ENCODE measurements around the gene KCNIP1.

KCNIP1 gene

DNA sequence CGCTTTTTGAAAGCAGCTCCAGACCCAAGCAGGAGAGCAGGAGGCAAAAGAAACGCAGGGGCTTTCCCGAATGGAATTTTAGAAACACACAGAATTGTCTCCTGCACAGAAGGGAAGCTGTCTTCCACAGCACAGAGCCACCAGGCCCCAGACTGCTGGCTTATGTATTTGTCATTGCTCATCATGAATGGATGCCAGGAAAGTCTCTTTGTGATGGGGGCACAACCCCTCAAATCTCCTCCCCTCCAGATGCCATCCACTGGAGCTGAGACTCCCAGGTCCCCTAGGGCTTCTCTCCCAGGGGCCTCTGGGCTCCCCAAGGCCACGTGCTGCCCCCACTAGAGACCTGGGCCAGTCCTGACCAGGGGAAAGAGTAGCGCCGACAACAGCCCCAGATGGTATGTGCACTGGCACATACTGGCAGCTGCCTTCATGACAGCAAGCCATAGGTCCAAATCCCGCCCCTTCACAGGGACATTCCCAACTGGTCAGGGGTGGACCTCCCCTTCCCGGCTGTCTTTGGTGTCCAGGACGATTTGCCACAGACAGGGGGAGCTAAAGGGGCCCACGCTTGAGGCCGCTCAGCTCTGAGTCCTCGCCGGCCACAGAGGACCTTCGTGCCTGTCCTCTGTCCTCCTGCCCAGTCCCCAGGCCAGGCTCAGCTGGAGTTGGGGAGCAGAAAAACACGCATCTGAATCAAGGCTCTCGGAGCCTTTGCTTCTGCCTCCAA, 127.8 kb downstream of the KCNIP1 start:
- Mint-ChIP-seq H3K4me1 (peaks cover 13% of the 10 kb centered on the region), H3K27ac (no peak overlapping the region), H3K27me3 (peaks cover 9% of the 10 kb centered on the region), H3K4me3 (no peak overlapping the region), H3K9me3 (no peaks in the 10 kb centered on the region), H3K36me3 (ENCODE audit: low read depth) (no peaks in the 10 kb centered on the region)
- ATAC-seq (no peak), DNase-seq (no peak)

DNA sequence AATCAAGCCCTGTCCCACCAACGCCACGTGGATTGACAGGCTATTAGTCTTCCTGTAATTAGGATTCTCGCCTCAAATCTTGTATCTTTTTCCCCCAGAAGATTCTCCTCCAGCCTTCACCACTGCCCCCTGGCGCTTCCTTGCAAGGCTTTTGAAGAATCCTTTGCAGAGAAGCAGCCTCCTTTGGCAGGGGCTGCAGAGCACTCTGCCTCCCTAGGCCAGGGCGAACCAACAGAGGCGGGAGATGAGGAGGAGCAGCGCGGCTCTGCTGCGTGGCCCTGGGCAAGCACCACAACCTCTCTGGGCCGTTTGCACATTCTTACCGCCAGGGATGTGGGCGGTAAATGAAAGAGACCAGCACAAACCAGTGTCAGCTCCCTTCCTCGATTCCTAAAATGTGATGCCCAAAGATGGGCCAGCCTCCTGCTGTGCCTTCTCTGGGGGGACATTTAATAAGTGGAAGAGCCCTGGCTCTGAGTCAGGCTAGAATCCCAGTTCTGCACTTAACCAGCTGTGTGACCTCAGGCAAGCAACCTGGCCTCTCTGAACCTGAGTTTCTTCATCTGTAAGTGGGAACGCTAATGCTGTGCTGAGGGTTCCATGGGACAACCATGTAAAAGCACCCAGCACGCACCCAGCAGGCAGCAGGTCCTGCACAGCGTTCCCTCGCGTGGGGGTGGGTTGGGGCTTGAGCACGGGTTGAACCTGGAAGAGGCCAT, 128.6 kb downstream of the KCNIP1 start:
- ATAC-seq (no peak), DNase-seq (no peak)
- Mint-ChIP-seq H3K9me3 (no peaks in the 10 kb centered on the region), H3K27me3 (peaks cover 9% of the 10 kb centered on the region), H3K27ac (no peak overlapping the region), H3K4me3 (no peak overlapping the region), H3K4me1 (peaks cover 13% of the 10 kb centered on the region), H3K36me3 (ENCODE audit: low read depth) (no peaks in the 10 kb centered on the region)

DNA sequence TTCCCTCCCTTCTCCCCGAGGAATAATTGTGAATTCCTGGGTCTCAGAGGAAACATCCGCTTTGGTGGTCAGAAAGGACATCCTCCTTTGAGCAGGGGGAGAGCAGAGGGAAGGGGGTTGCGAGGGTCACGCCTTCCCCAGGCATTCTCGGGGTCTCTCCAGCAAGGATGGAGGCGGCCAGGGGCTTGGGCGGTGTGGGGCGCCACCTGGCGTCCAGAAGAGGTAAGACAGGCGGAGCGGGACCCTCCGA, 129.1 kb downstream of the KCNIP1 start:
- Mint-ChIP-seq H3K27me3 (peaks cover 9% of the 10 kb centered on the region), H3K36me3 (ENCODE audit: low read depth) (no peaks in the 10 kb centered on the region), H3K4me3 (peak overlapping the region; percentile 77), H3K27ac (no peak overlapping the region), H3K9me3 (no peaks in the 10 kb centered on the region), H3K4me1 (peaks cover 13% of the 10 kb centered on the region)
- peak; percentile 63 for ATAC-seq
- peak; percentile 73 for DNase-seq

DNA sequence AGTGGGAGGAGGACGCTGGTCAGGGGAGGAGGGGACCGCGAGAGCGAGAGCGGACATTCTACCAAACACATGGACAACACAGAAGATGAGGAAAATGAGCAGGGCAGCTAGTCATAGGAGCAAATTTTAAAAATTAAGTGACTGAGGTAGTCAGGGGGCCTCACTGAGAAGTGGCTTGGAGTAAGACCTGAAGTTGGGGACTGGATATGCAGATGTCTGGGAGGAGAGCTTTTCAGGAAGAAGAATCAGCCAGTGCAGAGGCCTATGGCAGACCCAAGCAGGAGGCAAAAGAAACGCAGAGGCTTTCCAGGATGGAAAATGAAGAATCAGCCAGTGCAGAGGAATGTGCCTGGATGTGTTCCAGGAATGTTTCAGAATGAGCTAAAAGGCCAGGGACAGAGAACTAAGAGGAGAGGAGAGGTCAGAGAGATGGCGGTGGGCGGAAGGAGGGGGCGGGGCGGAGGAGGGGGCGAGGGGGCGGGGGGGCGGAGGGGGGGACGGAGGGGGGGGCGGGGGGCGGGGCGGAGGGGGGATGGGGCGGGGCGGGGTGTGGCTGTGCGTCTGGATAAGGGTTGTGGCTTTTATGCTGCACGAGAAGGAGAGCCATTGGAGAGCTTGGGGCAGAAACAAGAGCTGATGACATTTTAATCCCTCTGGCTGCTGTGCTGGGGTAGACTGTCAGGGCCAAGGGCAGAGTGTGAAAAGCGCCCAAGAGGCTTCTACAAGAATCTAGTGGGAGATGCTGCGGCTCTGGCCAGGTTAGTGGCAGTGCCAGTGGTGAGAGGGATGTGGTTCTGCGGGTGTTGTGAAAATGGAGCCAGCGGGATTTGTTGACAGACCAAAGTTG, 129.6 kb downstream of the KCNIP1 start:
- H3K4me3 Mint-ChIP-seq = peak overlapping the region; percentile 77
- no peaks in the 10 kb centered on the region for H3K9me3 Mint-ChIP-seq
- peaks cover 10% of the 10 kb centered on the region for H3K27me3 Mint-ChIP-seq
- no peak for DNase-seq
- H3K27ac Mint-ChIP-seq = no peak overlapping the region
- peaks cover 13% of the 10 kb centered on the region for H3K4me1 Mint-ChIP-seq
- H3K36me3 Mint-ChIP-seq (ENCODE audit: low read depth) = no peaks in the 10 kb centered on the region
- peak; percentile 6 for ATAC-seq

DNA sequence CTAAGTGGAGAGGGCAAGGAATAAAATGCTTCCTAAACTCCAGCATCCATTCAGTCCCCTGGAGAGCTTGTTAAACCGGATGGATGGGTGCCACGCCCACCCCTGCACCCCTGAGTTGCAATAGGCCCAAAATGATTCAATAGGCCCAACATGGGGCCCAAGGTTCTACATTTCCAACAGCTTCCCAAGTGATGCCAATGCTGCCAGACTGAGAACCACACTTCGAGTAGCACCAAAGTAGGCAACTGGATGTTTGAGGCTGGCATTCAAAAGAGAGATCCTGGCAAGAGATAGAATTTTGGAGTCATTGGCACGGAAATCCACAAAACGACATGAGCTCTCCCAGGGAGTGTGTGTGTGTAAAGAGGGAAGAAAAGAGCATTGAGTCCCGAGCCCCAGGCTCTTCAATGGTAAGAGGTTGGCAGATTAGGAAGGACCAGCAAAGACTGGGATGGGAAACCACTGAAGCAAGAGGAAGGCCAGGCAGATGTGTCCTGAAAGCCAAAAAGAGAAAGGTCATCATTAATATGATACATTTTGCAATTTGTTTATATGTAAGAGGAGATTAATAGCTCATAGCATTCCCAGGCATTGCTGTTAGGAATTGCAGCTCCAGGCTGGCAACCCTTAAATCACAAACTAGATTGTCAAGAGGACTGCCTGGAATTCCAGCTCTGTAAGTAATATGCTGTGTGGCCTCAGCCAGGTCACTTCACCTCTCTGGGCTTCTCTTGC, 130.6 kb downstream of the KCNIP1 start:
- no peak overlapping the region for H3K4me3 Mint-ChIP-seq
- H3K36me3 Mint-ChIP-seq (ENCODE audit: low read depth) = no peaks in the 10 kb centered on the region
- peaks cover 13% of the 10 kb centered on the region for H3K27me3 Mint-ChIP-seq
- DNase-seq (no peak), ATAC-seq (no peak)
- peaks cover 13% of the 10 kb centered on the region for H3K4me1 Mint-ChIP-seq
- H3K27ac Mint-ChIP-seq = no peak overlapping the region
- H3K9me3 Mint-ChIP-seq = no peaks in the 10 kb centered on the region

DNA sequence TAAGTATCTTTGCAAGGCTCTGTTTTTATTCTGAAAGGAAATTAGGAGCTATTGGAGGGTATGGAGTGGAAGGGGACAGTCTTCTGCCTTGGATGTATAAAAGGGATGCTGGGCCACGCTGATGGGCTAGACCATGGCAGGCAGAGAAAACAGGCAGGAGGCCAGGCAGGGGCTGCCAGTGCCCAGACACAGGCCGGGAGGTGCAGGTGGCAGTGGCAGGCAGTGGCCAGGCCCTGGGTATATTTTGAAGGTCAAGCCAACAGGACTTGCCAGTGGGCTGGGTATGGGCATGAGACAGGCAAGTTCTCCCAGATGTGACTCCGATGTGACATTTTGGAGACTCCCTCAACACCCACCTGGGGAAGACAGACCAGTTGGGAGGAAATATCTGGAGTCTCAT, 131.9 kb downstream of the KCNIP1 start:
- H3K4me1 Mint-ChIP-seq = peaks cover 13% of the 10 kb centered on the region
- peaks cover 16% of the 10 kb centered on the region for H3K27me3 Mint-ChIP-seq
- H3K4me3 Mint-ChIP-seq = no peak overlapping the region
- no peak for ATAC-seq
- H3K27ac Mint-ChIP-seq = no peak overlapping the region
- H3K9me3 Mint-ChIP-seq = no peaks in the 10 kb centered on the region
- no peaks in the 10 kb centered on the region for H3K36me3 Mint-ChIP-seq (ENCODE audit: low read depth)
- no peak for DNase-seq

DNA sequence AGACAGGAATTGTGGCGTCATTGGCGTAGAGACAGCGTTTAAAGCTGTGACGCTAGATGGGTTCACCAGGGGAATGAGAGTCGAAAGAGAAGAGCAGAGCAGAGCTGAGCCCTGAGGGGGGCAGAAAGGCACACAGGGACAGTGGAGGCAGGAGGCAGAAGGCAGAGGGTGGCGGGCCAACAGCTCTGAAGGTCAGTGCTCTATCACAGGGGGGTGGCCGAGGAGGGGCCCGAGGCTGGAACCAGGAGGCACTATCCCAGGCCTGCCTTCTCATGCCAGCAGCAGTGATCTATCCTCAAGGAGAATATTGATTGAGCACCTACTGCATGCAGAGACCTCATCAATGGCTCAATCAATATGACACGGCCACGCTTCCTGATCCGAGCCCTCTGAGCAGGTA, 132.4 kb downstream of the KCNIP1 start:
- Mint-ChIP-seq H3K27me3 (peaks cover 16% of the 10 kb centered on the region), H3K36me3 (ENCODE audit: low read depth) (no peaks in the 10 kb centered on the region), H3K9me3 (no peaks in the 10 kb centered on the region), H3K27ac (no peak overlapping the region), H3K4me1 (peaks cover 13% of the 10 kb centered on the region), H3K4me3 (no peak overlapping the region)
- DNase-seq (no peak), ATAC-seq (no peak)

DNA sequence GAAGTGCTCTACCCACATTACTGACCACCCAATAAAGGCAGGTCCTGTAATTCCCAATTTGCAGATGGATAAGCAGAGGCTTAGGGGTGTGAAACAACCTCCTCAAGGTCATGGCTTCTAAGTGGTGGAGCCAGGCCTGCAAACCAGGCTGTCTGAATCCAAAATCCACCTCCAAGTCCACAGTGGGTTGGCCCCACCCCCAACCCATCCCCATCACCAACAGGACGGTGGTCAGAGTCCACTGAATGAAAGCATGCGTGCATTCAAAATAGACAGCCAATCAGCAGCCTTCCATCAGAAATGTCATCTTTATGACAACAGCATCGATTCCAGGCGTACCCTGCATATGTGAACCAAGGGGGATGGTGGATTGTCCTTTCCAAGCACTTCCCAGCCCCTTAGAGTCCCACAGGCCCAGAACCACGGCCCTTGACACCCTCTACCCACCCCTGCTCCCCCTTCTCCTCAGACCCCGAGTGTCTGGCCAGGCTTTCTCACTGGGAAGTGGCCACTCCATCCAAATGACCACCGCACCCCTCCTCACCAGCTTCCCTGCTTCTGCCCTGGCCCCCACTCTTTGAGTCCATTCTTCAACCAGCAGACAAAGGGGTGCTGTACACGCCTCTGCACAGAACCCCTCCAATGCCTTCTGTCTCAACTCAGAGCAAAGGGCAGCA, 133.1 kb downstream of the KCNIP1 start:
- Mint-ChIP-seq H3K4me1 (peaks cover 13% of the 10 kb centered on the region), H3K27ac (no peak overlapping the region), H3K4me3 (no peak overlapping the region), H3K9me3 (no peaks in the 10 kb centered on the region), H3K36me3 (ENCODE audit: low read depth) (no peaks in the 10 kb centered on the region), H3K27me3 (peaks cover 16% of the 10 kb centered on the region)
- no peak for DNase-seq
- no peak for ATAC-seq

DNA sequence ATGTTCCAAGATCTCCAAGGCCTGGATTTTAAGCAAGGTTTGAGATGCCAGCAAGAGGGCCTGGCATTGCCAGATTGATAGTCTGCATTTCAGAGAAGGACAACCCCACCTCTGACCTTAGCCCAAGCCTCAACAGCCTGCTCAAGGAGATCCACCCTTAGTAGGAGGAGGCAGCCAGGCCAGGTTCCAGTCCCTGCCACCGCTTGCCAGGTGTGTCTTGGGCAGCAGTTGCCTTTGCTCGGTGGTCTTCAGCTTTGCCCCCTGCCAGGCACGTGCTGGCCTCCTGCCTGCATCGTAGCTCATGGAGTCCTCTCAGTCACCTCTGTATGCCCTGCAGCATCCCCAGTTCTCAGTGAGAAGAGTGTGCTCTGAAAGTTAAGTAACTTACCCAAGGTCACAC, 134.2 kb downstream of the KCNIP1 start:
- Mint-ChIP-seq H3K27me3 (peaks cover 16% of the 10 kb centered on the region), H3K27ac (no peak overlapping the region), H3K4me1 (peaks cover 12% of the 10 kb centered on the region), H3K9me3 (no peaks in the 10 kb centered on the region), H3K36me3 (ENCODE audit: low read depth) (no peaks in the 10 kb centered on the region), H3K4me3 (no peak overlapping the region)
- DNase-seq = no peak
- ATAC-seq = no peak

DNA sequence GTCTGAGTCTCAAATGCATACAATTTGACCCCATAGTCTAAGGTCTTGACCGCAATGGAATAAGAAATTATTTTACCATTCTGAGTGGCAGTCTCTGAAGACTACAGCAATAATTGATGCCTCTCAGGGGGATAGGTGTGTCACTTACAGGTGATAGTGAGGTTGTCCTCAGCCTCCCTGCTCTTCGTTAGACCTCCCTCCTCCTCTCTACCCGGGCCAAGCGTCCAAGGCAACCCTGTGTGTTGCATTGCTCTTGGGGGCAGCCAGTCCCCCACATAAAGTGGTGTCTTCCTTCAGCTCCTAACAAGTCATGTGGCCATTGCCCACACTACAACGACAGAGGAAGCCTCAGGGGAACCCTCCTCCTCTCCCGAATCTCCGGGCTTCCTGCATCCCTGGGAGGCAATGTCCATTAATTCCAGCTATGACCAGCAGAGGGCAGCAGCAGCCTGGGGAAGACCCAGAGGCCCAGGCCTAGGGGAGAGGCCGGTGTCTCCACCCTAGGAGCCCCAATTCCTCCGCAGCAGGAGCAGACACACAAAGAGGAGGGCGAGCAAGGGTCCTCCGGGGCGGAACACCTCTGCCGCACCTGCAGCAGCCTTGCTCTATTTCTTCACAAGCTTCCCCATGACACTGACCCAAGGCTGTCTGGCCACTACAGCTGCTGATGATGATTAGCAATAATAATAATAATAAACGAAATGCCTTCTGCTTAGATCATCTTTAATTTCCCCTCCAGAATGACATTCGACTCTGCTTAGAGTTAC, 134.8 kb downstream of the KCNIP1 start:
- H3K4me3 Mint-ChIP-seq = no peak overlapping the region
- peaks cover 7% of the 10 kb centered on the region for H3K4me1 Mint-ChIP-seq
- no peaks in the 10 kb centered on the region for H3K9me3 Mint-ChIP-seq
- H3K36me3 Mint-ChIP-seq (ENCODE audit: low read depth) = no peaks in the 10 kb centered on the region
- peaks cover 15% of the 10 kb centered on the region for H3K27me3 Mint-ChIP-seq
- DNase-seq (peak; percentile 79), ATAC-seq (peak; percentile 73)
- no peak overlapping the region for H3K27ac Mint-ChIP-seq

DNA sequence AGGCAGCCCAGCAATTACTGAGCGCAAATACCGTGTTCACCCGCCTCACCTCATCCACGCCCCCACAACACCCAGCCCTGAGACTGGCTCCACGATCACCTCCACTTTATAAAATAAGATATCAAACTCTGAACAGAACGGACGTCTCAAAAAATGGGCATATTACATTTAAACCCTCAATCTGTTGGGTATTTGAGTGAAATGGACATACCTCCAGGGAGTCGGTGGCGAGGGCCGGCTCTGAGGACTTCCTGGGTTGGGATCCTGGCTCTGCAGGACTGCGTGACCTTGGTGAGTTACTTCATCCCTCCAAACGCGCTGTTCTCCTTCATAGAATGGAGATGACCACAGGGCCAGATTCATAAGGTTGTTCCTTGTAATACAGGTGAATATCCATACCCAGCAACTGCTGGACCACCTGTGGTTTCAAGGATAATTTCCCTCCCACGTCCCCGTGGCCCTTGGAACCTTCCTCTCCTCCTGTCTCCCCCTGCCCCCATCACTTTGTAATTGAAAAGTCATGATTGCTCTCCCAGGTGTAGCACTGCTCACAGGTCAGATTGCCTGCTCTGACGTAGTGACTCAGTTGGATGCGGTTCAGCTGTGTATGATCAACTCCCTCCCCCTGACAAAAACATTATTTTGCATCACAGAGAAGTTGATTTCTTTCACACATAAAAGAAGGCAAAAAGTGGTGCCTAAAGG, 135.6 kb downstream of the KCNIP1 start:
- Mint-ChIP-seq H3K4me1 (peaks cover 2% of the 10 kb centered on the region), H3K27ac (no peak overlapping the region), H3K36me3 (ENCODE audit: low read depth) (no peaks in the 10 kb centered on the region), H3K27me3 (peaks cover 17% of the 10 kb centered on the region), H3K4me3 (no peak overlapping the region), H3K9me3 (no peaks in the 10 kb centered on the region)
- ATAC-seq = no peak
- no peak for DNase-seq

DNA sequence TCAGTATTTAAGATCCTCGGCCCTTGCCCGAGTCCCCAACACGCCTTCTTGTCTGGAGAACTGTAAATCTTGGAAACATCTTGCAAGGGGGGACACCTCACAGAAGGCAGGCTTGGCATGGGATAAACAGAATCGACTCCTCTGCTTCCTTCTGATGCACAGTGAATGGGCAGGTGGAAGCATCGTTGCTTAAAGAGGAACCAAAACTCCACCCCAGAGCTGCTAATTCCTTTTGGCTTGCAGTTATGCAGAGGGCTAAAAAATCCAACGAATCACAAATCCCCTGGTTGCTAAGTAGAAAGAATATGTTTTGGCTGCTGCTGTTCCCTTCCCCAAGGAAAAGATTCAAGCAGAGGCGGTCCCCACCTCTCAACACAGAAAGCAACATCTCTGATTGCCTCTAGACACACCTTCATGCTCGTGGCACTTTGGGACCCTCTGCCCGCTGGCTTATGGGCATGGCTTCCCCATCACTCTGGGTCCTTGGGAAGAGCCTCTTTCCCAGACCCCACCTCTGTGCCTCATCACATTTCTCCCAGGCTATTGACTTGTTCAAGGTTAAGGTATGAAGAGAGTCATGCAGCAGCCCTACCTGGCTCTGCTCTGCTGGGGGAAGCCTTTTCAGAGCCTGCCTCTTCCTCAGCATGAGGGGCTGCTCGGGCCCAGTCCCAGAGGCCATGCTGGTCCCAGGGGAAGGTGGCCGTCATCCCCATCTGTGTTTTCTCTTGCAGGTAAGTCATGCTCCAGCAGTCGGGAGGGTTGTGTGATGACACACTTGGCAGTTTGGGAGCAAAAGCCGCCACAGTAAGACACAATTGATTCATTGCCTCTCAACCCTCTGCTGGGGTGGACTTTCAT, 137.1 kb downstream of the KCNIP1 start:
- DNase-seq (no peak), ATAC-seq (no peak)
- Mint-ChIP-seq H3K4me1 (no peaks in the 10 kb centered on the region), H3K4me3 (no peak overlapping the region), H3K27ac (no peak overlapping the region), H3K27me3 (peaks cover 21% of the 10 kb centered on the region), H3K9me3 (no peaks in the 10 kb centered on the region), H3K36me3 (ENCODE audit: low read depth) (no peaks in the 10 kb centered on the region)
